Measurements from ENCODE around the gene CNOT6.

The CNOT6 gene

GRCh38 chr5:180594311-180595045, 100.3 kb downstream of the CNOT6 start:
- peak in 7 of 42 donors; percentile 1 to 37 (median 11) for DNase-seq
- intact Hi-C loops (cut with DNase I) = no loop called here

DNA sequence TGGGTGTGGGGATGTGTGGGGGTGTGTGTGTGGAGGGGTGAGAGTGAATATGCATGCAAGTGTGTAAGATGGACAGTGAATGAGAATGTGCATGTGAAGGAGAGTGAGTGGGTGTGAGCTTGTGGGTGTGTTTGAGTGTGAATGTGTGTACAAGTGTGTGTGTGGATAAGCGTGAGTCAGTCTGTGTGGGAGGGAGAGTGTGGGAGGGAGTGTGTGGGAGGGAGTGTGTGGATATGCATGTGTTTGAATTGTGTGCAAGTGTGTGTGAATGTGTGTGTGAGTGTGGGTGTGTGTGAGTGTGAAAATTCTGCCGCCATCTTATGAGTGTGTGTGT, 100.8 kb downstream of the CNOT6 start:
- intact Hi-C loops (cut with DNase I) = no loop called here
- peak in 1 of 42 donors; percentile 4 for DNase-seq

DNA sequence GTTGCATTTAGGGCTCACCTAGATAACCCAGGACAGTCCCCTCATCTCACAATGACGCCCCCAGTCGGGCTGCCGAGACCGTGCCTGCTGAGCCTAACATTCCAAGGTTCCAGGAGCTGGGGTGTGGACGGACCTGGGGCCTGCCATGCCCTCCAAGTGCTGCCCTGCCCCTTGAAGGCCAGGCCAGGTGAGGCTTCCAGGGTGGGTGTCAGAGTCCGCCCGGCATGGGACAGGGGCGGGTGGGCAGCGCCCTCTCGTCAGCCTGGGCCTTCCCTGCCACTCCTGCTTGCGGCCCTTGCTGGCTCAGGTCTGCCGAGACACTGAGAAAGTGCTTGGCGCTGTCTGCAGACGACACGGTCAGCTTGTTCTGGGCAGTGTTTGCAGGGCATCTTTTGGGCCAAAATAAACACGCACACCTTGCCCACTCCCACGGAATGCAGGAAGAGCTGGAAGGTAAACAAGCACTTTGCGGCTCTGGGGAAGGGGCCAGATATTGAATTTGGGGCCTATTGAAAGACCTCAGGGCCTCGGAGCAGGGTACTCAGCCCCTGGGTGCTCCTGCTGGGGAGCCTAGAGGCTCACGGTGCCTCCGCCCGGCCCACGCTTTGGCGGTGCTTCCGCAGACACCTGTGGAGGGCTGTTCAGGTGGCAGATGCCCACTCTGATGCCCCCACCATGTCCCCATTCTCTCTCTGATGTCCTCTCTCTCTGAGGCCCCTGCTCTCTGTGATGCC, 101.4 kb downstream of the CNOT6 start:
- DNase-seq = peak in 7 of 42 donors; percentile 3 to 36 (median 19)
- intact Hi-C loops (cut with DNase I) = no loop called here

- intact Hi-C loops (cut with DNase I) = no loop called here
- DNase-seq = peak in 8 of 42 donors; percentile 0 to 42 (median 14)
Measured at GRCh38 chr5:180596115-180596667, 102.0 kb downstream of the CNOT6 start.

GRCh38 chr5:180596668-180597231, 102.6 kb downstream of the CNOT6 start:
- peak in 8 of 42 donors; percentile 0 to 11 (median 4) for DNase-seq

GRCh38 chr5:180598316-180598701, 104.1 kb downstream of the CNOT6 start:
- peak in 6 of 42 donors; percentile 2 to 34 (median 7) for DNase-seq
- intact Hi-C loops (cut with DNase I) = no loop called here

More at GRCh38 chr5:180596668-180597231, 102.6 kb downstream of the CNOT6 start:
- intact Hi-C loops (cut with DNase I) = no loop called here

DNA sequence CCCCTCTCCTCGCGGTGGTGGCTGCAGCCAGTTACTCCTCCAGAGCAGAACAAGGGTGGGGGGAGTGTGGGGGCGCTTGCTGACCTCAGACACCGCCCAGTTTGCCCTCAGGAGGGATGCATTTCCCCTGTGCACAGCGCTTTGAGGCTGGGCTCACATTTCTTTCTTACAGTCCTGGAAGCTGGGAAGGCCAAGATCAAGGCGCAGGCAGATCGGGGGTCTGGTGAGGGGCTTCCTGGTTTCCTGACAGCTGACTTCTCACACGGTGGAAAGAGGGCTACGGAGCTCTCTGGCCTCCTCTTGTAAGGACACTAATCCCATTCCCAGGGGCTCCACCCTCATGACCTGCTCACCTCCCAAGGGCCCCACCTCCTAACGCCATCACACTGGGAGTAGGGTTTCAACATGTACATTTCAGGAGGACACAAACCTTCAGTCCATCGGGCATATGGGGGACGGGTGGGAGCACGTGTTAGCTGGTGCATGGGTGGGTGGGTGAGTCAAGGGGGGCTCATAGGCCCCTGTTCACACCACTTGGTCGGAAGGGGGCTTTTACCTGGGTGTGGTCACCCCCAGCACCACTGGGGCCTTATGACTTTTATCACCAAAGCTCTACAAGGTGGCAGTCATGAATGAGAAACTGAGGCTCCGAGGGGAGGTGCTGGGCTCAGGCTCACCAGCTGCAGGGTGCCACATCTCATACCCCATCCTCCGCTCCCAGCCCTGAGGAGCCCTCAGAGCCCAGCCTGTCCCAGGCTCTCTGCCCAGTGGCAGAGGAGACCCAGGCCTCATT, 104.8 kb downstream of the CNOT6 start:
- peak in 11 of 42 donors; percentile 0 to 34 (median 8) for DNase-seq
- intact Hi-C loops (cut with DNase I) = no loop called here

GRCh38 chr5:180599590-180599914, 105.4 kb downstream of the CNOT6 start:
- intact Hi-C loops (cut with DNase I) = no loop called here
- DNase-seq = peak in 10 of 42 donors; percentile 0 to 21 (median 4)

- intact Hi-C loops (cut with DNase I) = no loop called here
- peak in 15 of 42 donors; percentile 0 to 36 (median 9) for DNase-seq
Measured at GRCh38 chr5:180599981-180600553, 105.9 kb downstream of the CNOT6 start.

- DNase-seq = peak in 13 of 42 donors; percentile 1 to 32 (median 9)
- intact Hi-C loops (cut with DNase I) = no loop called here
Measured at GRCh38 chr5:180600554-180601041, 106.4 kb downstream of the CNOT6 start.

DNA sequence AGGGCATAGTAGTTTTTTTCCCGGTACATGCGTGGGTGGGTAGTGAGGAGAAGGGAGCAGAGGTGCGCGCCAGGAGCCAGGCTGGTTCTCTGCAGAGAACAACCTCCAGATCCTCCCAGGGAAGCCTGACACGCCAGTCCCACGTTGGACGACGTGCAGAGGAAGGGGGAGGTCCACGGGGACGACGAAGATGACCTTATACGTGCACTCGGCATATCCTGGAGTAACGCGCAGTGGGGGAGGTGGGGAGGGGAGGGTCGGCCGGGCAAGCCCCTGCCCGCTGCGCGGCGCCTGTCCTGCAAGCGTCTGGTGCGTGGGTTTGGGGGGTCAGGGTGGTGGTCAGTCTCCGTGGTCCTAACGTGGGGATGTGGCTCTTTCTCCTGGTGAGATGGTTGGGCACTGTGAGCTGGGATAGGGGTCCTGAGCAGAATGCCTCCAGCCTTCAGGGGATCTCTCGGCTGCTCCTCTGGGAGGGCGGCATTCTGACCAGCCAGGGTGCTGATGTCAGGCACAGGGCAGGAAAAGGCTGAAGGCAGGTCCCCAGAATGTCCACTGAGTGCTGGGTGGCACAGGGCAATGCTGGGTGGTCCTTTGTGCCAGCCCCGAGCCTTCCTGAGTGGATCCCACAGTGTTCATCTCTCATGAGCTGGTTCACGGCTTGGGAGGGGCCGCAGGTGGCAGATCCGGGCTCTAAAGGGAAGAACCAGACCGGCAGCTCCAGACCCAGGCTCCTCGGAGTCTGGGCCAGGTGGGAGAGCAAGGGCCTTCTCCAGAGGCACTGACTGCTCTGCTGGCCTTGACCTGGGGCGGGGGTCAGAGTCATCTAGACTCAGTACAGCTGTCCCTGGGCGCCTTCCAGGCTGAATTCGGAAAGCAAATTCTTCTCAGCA, 107.7 kb downstream of the CNOT6 start:
- intact Hi-C loops (cut with DNase I) = no loop called here
- DNase-seq = peak in 35 of 42 donors; percentile 20 to 85 (median 53)

DNA sequence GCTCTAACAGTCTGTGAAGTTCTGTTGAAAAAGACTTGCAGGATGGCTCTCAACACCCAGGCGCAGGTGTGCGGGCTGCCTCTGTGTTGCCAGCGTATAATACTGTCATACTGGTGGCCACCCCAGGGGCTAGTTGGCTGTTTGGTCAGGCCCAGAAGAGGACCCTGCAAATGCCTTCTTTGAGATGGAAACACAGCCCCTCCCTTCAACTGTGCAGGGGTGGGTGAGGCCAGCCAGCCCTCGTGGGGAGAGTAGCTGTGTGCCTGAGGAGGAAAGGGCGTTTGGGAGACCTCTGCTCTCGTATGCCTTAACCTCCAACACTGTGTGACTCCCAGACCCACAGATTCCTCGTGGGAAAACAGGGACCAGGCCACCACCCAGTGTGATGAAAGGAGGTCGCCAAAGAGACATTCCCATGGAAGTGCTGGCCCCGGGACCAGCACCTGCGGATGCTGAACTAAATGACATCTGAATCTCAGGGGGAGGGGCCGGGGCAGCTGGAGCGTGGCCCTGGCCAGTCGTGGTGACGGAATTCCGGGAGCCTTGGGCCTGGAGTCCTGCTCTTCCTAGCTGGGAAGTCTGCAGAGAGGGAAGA, 108.4 kb downstream of the CNOT6 start:
- DNase-seq = peak in 4 of 42 donors; percentile 1 to 13 (median 4)

GRCh38 chr5:180603076-180603594, 109.0 kb downstream of the CNOT6 start:
- peak in 1 of 42 donors; percentile 1 for DNase-seq
- intact Hi-C loops (cut with DNase I) = no loop called here

More for the DNA sequence above, 108.4 kb downstream of the CNOT6 start:
- intact Hi-C loops (cut with DNase I) = no loop called here

- DNase-seq = peak in 1 of 42 donors; percentile 1
- intact Hi-C loops (cut with DNase I) = no loop called here
Measured at GRCh38 chr5:180604271-180604670, 110.1 kb downstream of the CNOT6 start.

- intact Hi-C loops (cut with DNase I) = no loop called here
- DNase-seq = peak in 41 of 42 donors; percentile 25 to 85 (median 69)
Measured at GRCh38 chr5:180605554-180606214, 111.5 kb downstream of the CNOT6 start.

DNA sequence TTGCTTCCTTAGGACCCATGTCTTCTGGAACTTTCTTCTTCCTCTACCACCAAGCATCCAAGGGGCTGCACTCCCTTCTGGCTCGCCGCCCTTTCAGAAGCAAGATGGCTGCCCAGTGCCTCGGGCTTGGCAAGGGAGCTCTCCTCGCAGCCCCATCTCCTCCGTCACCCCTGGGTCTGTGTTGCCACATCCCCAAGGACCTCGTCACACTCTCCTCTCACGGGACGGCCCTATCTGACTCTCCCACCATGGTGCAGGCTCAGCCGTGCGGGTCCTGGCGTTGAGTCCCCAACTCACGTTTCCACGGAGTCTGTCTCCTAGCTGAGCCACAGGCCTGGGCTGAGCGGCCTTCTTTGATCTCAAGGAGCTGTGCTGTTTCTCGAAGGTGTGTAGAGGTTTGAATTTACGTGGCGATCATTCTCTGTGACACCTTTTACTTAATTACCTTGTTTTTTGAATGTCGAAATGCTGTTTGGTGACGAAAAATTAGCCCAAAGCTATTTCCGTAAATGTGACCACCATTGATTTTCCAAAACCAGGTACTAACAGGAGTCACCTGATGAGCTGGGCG, 112.1 kb downstream of the CNOT6 start:
- DNase-seq = no peak
- intact Hi-C loops (cut with DNase I) = no loop called here

Measured in head of caudate nucleus (tissue), 42 donors.